Measurements from ENCODE around the gene OR5AU1. TPM values are rescaled to one million over a fixed set of nuclear protein-coding genes. Genes with fewer than 3 reads are reported as not detected.

Gene OR5AU1
- total RNA-seq, 1 experiment from 2014 or later, result not detected

- Histone ChIP-seq H3K79me2 (ENCODE audit: insufficient read depth, low read length) (no peaks in the 10 kb centered on the region), H4K91ac (ENCODE audit: insufficient read length, low read depth, low read length) (no peak overlapping the region)
These were observed 44.0 kb upstream of the OR5AU1 start for GRCh38 chr14:21199611-21200560.

More at GRCh38 chr14:21199611-21200560, 44.0 kb upstream of the OR5AU1 start:
- no peak overlapping the region for H3K4me3 Mint-ChIP-seq
- Histone ChIP-seq H4K5ac (ENCODE audit: insufficient read length, low read depth, low read length) (no peak overlapping the region), H2BK120ac (ENCODE audit: low read depth, low read length, poor library complexity, severe bottlenecking) (no peak overlapping the region), H3T11ph (ENCODE audit: low read length) (no peak overlapping the region), H3K4me2 (ENCODE audit: insufficient read depth, insufficient read length, low read length) (no peak overlapping the region), H3K23ac (ENCODE audit: insufficient read length, low read depth, low read length) (no peak overlapping the region), H2BK5ac (ENCODE audit: insufficient read length, low read length) (no peak overlapping the region), H3K18ac (ENCODE audit: insufficient read length, low read depth, low read length) (no peak overlapping the region), H3K9me3 (ENCODE audit: control insufficient read depth, low read depth, low read length) (no peaks in the 10 kb centered on the region), H2BK15ac (ENCODE audit: low read depth, low read length) (no peak overlapping the region), H2BK12ac (ENCODE audit: insufficient read length, low read depth, low read length) (no peak overlapping the region), H3K27ac (ENCODE audit: insufficient read length, low read depth, low read length) (no peak overlapping the region), H3K14ac (ENCODE audit: insufficient read depth, low read length) (no peak overlapping the region), H2AFZ (ENCODE audit: low read length) (no peak overlapping the region), H3K9ac (ENCODE audit: extremely low read depth, insufficient read length, low read length) (no peak overlapping the region), H3K79me1 (ENCODE audit: insufficient read depth, low read depth, low read length, poor library complexity, severe bottlenecking) (no peaks in the 10 kb centered on the region), H3K4ac (ENCODE audit: low read depth, low read length) (no peak overlapping the region), H3K56ac (ENCODE audit: insufficient read length, low read depth, low read length) (no peak overlapping the region), H3K4me1 (ENCODE audit: insufficient read depth, low read length) (no peaks in the 10 kb centered on the region; the same call in 1 of the 2 replicates), H2AK5ac (ENCODE audit: insufficient read length, low read length) (no peak overlapping the region), H4K8ac (replicated peaks; ENCODE audit: insufficient read length, low read depth, low read length) (no peak overlapping the region), H4K20me1 (ENCODE audit: control insufficient read depth, insufficient read depth, insufficient read length) (no peaks in the 10 kb centered on the region), H3K23me2 (ENCODE audit: insufficient read length, low read depth, low read length, poor library complexity, severe bottlenecking) (no peaks in the 10 kb centered on the region), H3K27me3 (ENCODE audit: insufficient read depth, low read length) (no peaks in the 10 kb centered on the region), H2BK20ac (ENCODE audit: low read depth, low read length, poor library complexity, severe bottlenecking) (no peak overlapping the region)
- WGBS (ENCODE audit: extremely low coverage, insufficient read length, low lambda C conversion rate), result no CpG with 5 or more reads among the region's 3 CpGs
- no peak for DNase-seq
- no peak for TF ChIP-seq CTCF (conservative IDR thresholded peaks at IDR 0.05)
- no peak overlapping the region for H3K27ac Mint-ChIP-seq
- H3K4me1 Mint-ChIP-seq, result peaks cover 17 to 20% of the 10 kb centered on the region in 2 experiments
- H3K9me3 Mint-ChIP-seq, result peaks cover 3 to 6% of the 10 kb centered on the region in 2 experiments; a peak in 2 of 5 replicates
- peaks cover 0 to 2% (median 0%) of the 10 kb centered on the region in 3 experiments; a peak in 3 of 7 replicates for H3K36me3 Mint-ChIP-seq (ENCODE audit: insufficient read depth in 1 of 3, low read depth in 3 of 3)
- H3K27me3 Mint-ChIP-seq (ENCODE audit: low read depth), result peaks cover 3% of the 10 kb centered on the region

All from H9 (cell line).